NOMO-1 treated with dmso at 0.1 percent for 144 hours (cell line): ENCODE results near the gene FAR2.
A peak's percentile ranks its signal among the peaks of the same experiment; 100 is the strongest.
"Not testable (repeated sequence)": the region's sequence is repeated elsewhere in the genome, so short reads cannot be mapped to it uniquely, and the experiment has no call there.

Source experiments
- DNase-seq: peaks from one replicate; lab custom pipeline; 2025; ENCODE audit not compliant: unreplicated experiment; lab: John Stamatoyannopoulos, UW

FAR2 gene

GRCh38 chr12:29152223-29152868 is 3.3 kb downstream of the FAR2 start:
- DNase-seq: peak; percentile 59

- DNase-seq: peak; percentile 28
These were observed 4.0 kb downstream of the FAR2 start for GRCh38 chr12:29152981-29153630.

- no peak for DNase-seq
These were observed 6.0 kb downstream of the FAR2 start for GRCh38 chr12:29155079-29155478.

- DNase-seq: no peak
These were observed 8.4 kb downstream of the FAR2 start for GRCh38 chr12:29157486-29157946.

GRCh38 chr12:29158115-29158763 is 9.2 kb downstream of the FAR2 start:
- peak; percentile 84 for DNase-seq

- DNase-seq: peak; percentile 12
These were observed 10.6 kb downstream of the FAR2 start for GRCh38 chr12:29159661-29160060.

GRCh38 chr12:29160230-29160629 is 11.2 kb downstream of the FAR2 start:
- peak; percentile 21 for DNase-seq

- no peak for DNase-seq
These were observed 14.1 kb downstream of the FAR2 start for GRCh38 chr12:29163146-29163545.

- DNase-seq: peak; percentile 60
These were observed 15.7 kb downstream of the FAR2 start for GRCh38 chr12:29164477-29165393.

- no peak for DNase-seq
These were observed 18.4 kb downstream of the FAR2 start for GRCh38 chr12:29167445-29167844.

GRCh38 chr12:29167988-29168387 is 18.9 kb downstream of the FAR2 start:
- no peak for DNase-seq

- DNase-seq: peak; percentile 35
These were observed 20.9 kb downstream of the FAR2 start for GRCh38 chr12:29169978-29170377.

- DNase-seq: peak; percentile 22
These were observed 21.5 kb downstream of the FAR2 start for GRCh38 chr12:29170478-29171084.

GRCh38 chr12:29171421-29172258 is 22.6 kb downstream of the FAR2 start:
- DNase-seq: no peak

- peak; percentile 5 for DNase-seq
These were observed 27.9 kb downstream of the FAR2 start for GRCh38 chr12:29176941-29177340.

GRCh38 chr12:29182247-29182646 is 33.2 kb downstream of the FAR2 start:
- DNase-seq: not testable (repeated sequence)

- no peak for DNase-seq
These were observed 38.7 kb downstream of the FAR2 start for GRCh38 chr12:29187756-29188155.

- no peak for DNase-seq
These were observed 42.3 kb downstream of the FAR2 start for GRCh38 chr12:29191267-29191850.

GRCh38 chr12:29198901-29199300 is 49.8 kb downstream of the FAR2 start:
- no peak for DNase-seq
